ENCODE data around the gene CBL. TPM values are rescaled to one million over a fixed set of nuclear protein-coding genes. Genes with fewer than 3 reads are reported as not detected.

The CBL gene
- total RNA-seq, 2 experiments from 2014 or later: 19.2 to 59.1 TPM

DNA sequence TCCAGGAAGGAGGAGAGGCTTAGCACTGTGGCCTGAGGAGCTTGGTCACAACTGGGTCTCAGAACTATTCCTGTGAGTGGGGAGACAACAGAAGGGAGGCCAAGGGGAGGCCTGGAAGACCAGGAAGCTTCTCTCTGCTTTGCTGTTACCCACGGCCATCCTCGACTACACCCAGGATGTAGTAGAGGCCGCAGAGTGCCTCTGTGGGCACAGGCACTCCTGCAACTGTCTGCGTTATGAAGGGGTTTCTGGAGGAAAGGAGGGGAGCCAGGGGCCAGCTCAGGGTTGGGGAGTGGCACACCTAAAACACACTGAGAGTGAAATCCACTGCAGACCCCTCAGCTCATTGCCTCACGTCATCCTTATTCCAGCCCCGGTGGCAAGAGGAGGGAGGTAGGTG is 144.2 kb downstream of the CBL start:
- DNase-seq (ENCODE audit: low spot score): no peak
- H3K36me3 ChIP-seq (ENCODE audit: insufficient read depth, low read length): peaks cover 11% of the 10 kb centered on the region; the same call in 1 of the 2 replicates
- no peaks in the 10 kb centered on the region for H3K9me3 ChIP-seq (ENCODE audit: low read length)
- intact Hi-C loops (cut with micrococcal nuclease; ENCODE audit: unreplicated experiment): no loop called here
- H4K20me1 ChIP-seq (ENCODE audit: insufficient read depth, low read length): no peaks in the 10 kb centered on the region
- no peaks in the 10 kb centered on the region for H3K4me1 ChIP-seq (ENCODE audit: insufficient read depth, low read length, poor library complexity, severe bottlenecking)
- no peak for TF ChIP-seq EZH2phosphoT487 (IDR thresholded peaks at IDR 0.05; ENCODE audit: borderline replicate concordance, low read depth, low read length)
- TF ChIP-seq, protein P1, sequence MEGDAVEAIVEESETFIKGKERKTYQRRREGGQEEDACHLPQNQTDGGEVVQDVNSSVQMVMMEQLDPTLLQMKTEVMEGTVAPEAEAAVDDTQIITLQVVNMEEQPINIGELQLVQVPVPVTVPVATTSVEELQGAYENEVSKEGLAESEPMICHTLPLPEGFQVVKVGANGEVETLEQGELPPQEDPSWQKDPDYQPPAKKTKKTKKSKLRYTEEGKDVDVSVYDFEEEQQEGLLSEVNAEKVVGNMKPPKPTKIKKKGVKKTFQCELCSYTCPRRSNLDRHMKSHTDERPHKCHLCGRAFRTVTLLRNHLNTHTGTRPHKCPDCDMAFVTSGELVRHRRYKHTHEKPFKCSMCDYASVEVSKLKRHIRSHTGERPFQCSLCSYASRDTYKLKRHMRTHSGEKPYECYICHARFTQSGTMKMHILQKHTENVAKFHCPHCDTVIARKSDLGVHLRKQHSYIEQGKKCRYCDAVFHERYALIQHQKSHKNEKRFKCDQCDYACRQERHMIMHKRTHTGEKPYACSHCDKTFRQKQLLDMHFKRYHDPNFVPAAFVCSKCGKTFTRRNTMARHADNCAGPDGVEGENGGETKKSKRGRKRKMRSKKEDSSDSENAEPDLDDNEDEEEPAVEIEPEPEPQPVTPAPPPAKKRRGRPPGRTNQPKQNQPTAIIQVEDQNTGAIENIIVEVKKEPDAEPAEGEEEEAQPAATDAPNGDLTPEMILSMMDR (conservative IDR thresholded peaks at IDR 0.05; ENCODE audit: low read length): no peak
- CTCF ChIA-PET (ENCODE audit: unreplicated experiment): interaction anchor here (0.5 to 1.1 kb wide), 3 partner anchors 10 to 364 kb away, joined by 3 to 6 read pairs (median 3); partner anchors contain the start of gene C1QTNF5
- H3K79me2 ChIP-seq (ENCODE audit: insufficient read depth, low read depth, low read length): no peaks in the 10 kb centered on the region
- BruUV-seq (replicated peaks): no TSS peak
- no peak overlapping the region for H3K4me2 ChIP-seq (ENCODE audit: low read length)
- H2AFZ ChIP-seq (ENCODE audit: low read length): no peak overlapping the region
- H3K9me2 ChIP-seq (ENCODE audit: insufficient read depth, low read length): no peaks in the 10 kb centered on the region
- H3K4me3 ChIP-seq (ENCODE audit: low read depth, low read length, poor library complexity, severe bottlenecking): no peak overlapping the region
- H3K27ac ChIP-seq (ENCODE audit: low read depth, low read length, poor library complexity, severe bottlenecking): no peak overlapping the region
- POLR2A ChIA-PET: interaction anchor here (0.7 kb wide), 1 partner anchor 31 kb away, joined by 4 read pairs; no protein-coding TSS in a partner anchor

DNA sequence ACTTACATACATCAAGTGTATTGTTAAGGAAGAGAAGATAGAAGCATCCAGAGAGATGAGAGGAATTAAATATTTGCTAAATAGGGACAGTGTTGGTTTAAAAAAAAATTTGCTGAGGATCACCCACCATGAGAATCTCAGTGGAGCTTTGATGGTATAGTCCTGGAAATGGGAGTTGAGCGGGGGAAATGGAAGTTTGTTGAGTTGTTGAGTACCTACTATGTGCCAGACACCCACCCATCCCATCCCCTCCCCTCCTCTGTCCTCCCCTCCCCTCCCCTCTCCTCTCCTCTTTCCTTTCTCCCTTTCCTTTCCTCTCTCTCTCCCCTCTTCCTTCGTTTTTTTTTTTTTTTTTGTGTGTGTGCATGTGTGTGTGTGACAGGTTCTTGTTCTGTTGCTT is 145.1 kb downstream of the CBL start:
- intact Hi-C loops (cut with micrococcal nuclease; ENCODE audit: unreplicated experiment): no loop called here
- CTCF ChIA-PET (ENCODE audit: unreplicated experiment): no interaction called here
- H3K4me3 ChIP-seq (ENCODE audit: low read depth, low read length, poor library complexity, severe bottlenecking): no peak overlapping the region
- no peaks in the 10 kb centered on the region for H3K9me3 ChIP-seq (ENCODE audit: low read length)
- TF ChIP-seq, protein P1 (conservative IDR thresholded peaks at IDR 0.05; ENCODE audit: low read length): no peak
- no peak for TF ChIP-seq EZH2phosphoT487 (IDR thresholded peaks at IDR 0.05; ENCODE audit: borderline replicate concordance, low read depth, low read length)
- no peaks in the 10 kb centered on the region for H3K9me2 ChIP-seq (ENCODE audit: insufficient read depth, low read length)
- peaks cover 6% of the 10 kb centered on the region for H3K4me1 ChIP-seq (ENCODE audit: insufficient read depth, low read length, poor library complexity, severe bottlenecking)
- H3K79me2 ChIP-seq (ENCODE audit: insufficient read depth, low read depth, low read length): no peaks in the 10 kb centered on the region
- no peak overlapping the region for H3K27ac ChIP-seq (ENCODE audit: low read depth, low read length, poor library complexity, severe bottlenecking)
- no peak overlapping the region for H2AFZ ChIP-seq (ENCODE audit: low read length)
- DNase-seq (ENCODE audit: low spot score): no peak
- no peaks in the 10 kb centered on the region for H4K20me1 ChIP-seq (ENCODE audit: insufficient read depth, low read length)
- H3K36me3 ChIP-seq (ENCODE audit: insufficient read depth, low read length): peaks cover 20% of the 10 kb centered on the region; the same call in 1 of the 2 replicates
- no peak overlapping the region for H3K4me2 ChIP-seq (ENCODE audit: low read length)
- no TSS peak for BruUV-seq (replicated peaks)
- POLR2A ChIA-PET: interaction anchor here (0.6 kb wide), 1 partner anchor 22 kb away, joined by 3 read pairs; no protein-coding TSS in a partner anchor

DNA sequence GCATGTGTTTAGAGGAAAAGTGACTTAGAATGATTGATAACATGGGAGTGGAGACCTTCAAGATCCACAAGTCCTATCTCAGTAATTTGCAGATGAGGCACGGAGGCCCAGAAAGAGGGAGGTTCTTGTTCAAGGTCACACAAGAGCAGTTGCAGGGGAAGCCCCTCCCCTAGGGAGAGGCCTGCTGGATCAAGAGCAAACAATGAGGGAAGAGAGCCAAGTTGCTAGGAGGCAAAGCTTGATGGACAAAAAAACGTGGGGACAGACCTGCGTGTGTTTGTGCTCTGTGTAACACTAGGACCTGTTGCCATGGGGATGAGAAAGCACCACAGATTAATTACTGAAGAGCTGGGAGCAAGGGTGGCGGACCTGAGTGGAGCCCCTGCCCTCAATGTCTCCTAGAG is 146.7 kb downstream of the CBL start:
- no peaks in the 10 kb centered on the region for H3K9me2 ChIP-seq (ENCODE audit: insufficient read depth, low read length)
- intact Hi-C loops (cut with micrococcal nuclease; ENCODE audit: unreplicated experiment): no loop called here
- no TSS peak for BruUV-seq (replicated peaks)
- DNase-seq (ENCODE audit: low spot score): no peak
- H3K9me3 ChIP-seq (ENCODE audit: low read length): no peaks in the 10 kb centered on the region
- TF ChIP-seq, protein P1 (conservative IDR thresholded peaks at IDR 0.05; ENCODE audit: low read length): no peak
- TF ChIP-seq EZH2phosphoT487 (IDR thresholded peaks at IDR 0.05; ENCODE audit: borderline replicate concordance, low read depth, low read length): no peak
- no peaks in the 10 kb centered on the region for H4K20me1 ChIP-seq (ENCODE audit: insufficient read depth, low read length)
- H2AFZ ChIP-seq (ENCODE audit: low read length): no peak overlapping the region
- POLR2A ChIA-PET: interaction anchor here (1.0 kb wide), 1 partner anchor 21 kb away, joined by 4 read pairs; no protein-coding TSS in a partner anchor
- H3K79me2 ChIP-seq (ENCODE audit: insufficient read depth, low read depth, low read length): no peaks in the 10 kb centered on the region
- H3K27ac ChIP-seq (ENCODE audit: low read depth, low read length, poor library complexity, severe bottlenecking): no peak overlapping the region
- H3K4me3 ChIP-seq (ENCODE audit: low read depth, low read length, poor library complexity, severe bottlenecking): no peak overlapping the region
- CTCF ChIA-PET (ENCODE audit: unreplicated experiment): no interaction called here
- H3K36me3 ChIP-seq (ENCODE audit: insufficient read depth, low read length): peaks cover 35% of the 10 kb centered on the region
- H3K4me1 ChIP-seq (ENCODE audit: insufficient read depth, low read length, poor library complexity, severe bottlenecking): peaks cover 20% of the 10 kb centered on the region
- no peak overlapping the region for H3K4me2 ChIP-seq (ENCODE audit: low read length)
